CD1c-positive myeloid dendritic cell (primary cell): Measurements from ENCODE around the gene LASP1NB.

Experiments
- DNase-seq: peaks from one replicate; pipeline ENCODE4 v3.0.0-alpha.2; 2016; ENCODE audit errors: extremely low spot score

The LASP1NB gene

GRCh38 chr17:38925263-38925995 is at the start of gene LASP1NB:
LASP1NB (plus strand) TSS chr17:38925614.
- DNase-seq, result no peak

DNA sequence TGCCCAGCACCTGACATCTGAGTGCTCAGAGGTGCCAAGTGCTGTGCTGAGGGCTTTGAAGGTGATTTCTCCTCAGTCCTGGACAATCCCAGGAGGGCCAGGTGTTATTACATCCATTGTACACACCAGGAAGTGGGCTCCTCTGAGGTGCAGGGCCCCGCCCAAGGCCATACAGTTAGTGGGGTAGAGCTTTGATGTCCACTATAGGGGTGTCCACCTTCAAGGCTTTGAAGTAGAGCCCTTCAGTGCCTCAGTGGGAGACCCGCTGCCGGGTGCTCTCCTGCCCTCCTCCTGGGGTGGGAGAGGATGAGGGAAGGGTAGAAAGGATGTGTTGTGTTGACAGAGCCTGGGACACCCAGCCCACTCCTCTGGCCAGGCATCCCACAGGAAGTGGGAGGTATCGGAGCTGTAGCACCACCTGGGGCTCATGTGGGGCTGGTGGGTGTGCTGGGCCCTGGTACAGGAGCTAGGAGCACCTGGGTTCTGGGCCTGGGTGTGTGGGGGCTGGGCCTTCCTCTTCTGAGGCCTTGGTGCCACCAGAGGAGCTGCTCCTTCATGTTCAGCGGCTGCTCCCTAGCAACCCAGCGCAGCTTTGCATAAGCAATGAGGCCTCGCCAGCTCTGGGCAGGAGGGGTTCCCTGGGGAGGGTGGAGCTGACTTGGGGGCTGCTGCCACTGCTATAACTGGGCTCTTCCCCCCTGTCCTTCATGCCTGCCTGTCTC is 48.1 kb upstream of the LASP1NB start:
- DNase-seq, result no peak

DNA sequence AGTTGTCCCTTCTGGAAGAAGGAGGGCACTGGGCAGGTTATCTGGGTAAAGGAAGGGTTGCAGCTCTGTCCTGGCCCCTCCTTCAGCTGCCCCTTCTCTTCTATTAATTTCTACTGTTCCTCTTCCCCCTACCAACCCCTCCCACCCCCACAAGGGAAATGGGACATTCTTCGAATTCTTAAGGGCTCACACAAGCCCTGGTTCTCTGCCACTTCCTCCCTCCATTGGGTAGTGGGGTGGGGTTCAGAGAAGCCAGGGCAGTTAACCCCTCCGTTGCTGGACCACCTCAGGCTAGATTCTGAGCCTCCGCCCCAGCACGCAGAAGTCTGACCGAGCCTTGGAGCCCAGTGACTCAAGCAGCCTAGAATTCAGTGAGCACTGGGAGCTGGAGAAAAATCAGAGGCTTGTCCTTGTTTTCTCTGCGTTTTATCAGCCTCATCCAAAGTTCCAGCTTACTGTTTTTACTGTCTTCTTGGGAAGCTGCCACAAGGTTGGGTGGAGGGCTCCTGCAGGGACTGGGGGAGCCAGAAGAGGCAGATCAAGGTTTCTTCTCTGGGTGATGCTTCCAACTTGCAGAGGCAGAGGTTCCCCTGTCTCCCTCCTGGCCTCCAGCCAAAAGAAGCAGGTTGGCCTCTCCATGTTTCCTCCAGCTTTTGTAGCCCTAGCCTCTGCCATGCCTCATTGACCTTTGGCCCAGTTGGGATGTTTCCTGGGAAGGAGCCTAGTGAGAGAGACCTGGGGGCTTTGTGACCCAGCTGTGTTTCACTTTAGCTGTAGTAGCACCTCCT is 45.3 kb upstream of the LASP1NB start:
- DNase-seq, result no peak

DNA sequence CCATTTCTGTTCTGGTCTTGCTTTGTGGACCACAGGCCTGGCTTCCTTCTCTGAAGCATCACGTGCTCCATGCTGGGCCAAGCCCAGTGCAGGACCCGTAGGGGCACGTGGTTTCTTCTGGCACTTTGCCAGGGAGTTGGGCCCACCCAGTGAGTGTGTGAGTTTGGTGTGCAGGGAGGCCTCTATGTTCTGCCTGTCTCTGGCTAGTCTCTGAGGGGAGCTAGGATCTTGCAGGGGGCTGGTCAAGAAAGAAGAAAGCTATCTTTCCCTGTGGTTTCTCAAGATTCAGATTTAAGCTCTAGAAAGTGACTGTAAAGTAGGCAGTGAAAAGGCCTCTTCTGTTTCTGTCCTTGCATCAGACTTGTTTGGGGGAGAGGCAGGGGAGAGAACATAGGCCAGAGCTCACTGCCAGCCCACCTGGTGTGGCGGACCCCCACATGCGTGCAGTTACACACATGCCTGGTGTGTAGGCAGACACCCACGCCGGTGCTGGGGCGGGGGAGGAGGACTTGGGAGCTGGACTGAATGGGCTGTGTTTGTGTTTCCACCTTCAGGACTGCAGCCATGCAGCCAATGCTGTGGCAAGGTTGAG is 43.7 kb upstream of the LASP1NB start:
- DNase-seq, result peak; percentile 48

DNA sequence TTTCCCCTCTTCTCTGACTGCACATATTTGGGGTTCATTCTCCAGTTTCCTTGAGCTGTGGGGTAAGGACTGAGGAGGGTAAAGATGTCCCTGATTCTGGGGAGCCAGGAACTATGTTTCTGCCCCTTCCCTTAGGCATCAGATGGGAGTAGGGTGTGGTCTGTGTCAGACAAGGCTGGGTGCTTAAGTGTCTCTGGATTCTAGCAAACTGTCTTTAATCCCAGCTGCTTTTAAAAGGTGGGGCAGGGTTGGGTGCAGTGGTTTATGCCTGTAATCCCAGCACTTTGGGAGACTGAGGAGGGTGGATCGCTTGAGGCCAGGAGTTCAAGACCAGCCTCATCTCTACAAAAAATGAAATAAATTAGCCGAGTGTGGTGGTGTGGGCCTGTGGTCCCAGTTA is 42.5 kb upstream of the LASP1NB start:
- DNase-seq, result no peak

DNA sequence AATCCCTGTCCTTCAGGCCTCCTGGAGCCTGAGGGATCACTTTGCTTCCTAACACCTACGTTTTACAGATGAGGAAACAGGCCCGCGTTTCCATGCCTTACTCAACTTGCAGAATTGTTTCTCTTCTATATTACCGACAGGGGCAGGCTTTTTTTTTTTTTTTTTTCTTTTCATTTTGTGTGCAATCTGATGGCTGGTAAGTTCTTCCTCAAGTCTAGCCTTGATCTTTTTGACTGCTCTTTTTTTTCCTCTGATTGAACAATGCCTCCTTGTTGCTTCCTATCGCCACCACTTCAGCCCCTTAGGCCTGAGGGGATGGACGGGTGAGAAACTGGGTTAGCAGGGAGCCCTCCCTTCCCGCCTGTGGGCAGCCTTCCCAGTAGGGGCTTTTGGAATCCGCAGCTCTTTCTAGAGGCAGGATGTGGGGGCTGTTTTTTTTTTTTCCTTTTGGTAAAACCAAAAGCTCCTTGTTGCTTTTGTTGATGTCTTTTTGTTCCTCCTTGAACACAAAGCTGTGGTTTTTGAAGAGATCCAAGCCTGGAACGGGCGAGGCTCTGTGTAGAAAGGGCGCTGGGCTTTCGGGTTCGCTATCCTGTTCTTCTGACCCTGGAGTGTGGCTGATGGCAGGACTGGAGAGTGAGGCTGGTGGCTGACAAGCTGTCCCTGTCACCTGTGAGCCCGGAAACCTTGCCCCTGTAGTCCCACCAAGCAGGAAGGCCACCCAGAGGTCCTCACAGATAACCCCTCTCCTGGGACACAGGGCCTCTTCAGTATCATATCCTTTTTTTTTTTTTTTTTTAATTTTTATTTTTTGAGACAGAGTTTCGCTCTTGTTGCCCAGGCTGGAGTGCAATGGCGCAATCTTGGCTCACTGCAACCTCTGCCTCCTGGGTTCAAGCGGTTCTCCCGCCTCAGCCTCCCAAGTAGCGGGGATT is 41.6 kb upstream of the LASP1NB start:
- peak; percentile 72 for DNase-seq

DNA sequence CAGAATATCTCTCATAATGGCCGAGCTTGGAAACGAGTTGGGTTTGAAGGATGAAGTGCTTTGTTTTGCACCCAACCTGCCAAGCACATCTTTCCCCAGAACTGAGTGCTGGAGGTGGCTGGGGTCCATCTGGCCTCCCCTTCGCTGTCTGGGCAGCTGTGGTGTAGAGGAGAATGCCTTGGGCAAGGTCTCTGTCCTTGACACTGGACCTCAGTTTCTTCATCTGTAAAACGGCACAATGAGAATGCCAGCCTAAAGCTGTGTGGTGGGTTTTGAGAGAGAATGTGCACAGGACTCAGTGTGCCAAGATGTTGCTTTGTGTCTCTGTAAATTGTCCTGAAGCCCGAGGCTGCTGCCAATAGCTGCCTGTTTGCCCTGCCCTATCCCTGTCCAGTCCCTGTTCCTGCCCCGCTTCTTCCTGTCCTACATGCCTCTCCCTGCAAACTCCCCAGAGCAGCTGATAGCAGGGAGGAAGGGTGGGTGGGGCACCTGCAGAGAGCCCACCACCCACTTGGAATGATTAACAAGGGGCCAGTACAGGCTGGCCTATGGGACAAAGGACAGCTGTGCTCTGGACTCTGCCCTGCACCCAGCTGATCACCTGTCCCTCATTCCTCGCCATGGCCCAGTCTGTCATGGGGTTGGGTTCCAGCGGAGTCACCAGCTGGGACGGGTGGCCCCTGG is 40.2 kb upstream of the LASP1NB start:
- no peak for DNase-seq

DNA sequence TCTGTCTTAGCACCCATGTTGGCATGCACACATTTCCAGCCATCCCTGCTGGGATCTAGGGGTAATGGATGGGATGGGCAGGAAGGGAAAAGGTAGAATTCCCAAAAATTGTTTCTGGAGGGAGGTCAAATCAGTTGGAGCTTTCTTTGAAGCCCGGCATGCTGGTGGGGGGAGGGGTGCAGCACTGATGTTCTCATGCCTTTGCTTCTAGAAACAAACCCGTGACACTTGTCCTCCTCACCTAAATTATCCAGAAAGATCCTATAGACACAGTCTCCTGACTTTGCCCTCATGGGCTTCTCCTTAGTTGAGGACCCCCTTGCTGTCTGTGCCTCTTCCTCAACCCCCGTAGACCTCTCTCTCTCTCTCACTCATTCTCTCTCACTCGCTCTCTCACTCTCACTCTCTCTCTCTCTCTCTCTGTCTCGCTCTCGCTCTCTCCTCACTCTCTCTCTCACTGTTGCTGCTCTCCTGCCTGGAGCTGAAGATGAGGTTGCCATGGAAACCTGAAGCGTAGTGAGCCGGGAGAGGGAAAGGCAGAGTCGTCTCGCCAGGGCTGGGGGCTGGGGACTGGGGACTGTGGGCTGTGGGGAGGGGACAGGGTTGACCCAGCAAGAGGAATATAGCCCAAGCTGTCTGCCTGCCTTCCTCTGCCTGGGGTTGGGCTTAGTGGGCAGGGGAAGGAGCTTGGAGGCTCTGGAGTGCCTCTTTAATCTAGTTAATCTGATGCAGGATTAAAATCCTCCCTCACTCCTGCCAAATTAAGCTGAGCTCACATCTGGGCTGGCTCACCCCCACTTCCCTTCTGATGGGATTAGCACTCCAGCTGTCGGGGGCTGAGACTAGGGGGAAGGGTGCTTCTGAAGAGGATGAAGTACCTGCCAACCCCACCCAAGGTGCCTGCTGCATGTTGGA is 39.4 kb upstream of the LASP1NB start:
- no peak for DNase-seq

DNA sequence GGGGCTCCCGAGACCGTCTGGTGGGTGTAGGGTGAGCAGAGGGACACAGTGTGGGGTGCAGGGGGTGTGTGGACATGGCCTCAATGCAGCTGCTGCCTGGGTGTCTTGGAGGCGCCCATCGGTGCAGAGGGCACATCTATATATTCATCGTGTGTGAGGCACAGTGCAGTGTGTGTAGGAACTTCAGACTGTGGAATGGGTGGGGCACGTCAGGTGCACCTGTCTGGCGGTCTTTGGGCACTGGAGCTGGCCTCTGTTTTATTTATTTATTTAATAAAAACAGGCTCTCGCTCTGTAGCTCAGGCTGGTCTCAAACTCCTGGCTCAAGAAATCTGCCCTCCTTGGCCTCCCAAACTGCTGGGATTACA is 38.8 kb upstream of the LASP1NB start:
- no peak for DNase-seq

- no peak for DNase-seq
These were observed 36.6 kb upstream of the LASP1NB start for GRCh38 chr17:38888842-38889241.

DNA sequence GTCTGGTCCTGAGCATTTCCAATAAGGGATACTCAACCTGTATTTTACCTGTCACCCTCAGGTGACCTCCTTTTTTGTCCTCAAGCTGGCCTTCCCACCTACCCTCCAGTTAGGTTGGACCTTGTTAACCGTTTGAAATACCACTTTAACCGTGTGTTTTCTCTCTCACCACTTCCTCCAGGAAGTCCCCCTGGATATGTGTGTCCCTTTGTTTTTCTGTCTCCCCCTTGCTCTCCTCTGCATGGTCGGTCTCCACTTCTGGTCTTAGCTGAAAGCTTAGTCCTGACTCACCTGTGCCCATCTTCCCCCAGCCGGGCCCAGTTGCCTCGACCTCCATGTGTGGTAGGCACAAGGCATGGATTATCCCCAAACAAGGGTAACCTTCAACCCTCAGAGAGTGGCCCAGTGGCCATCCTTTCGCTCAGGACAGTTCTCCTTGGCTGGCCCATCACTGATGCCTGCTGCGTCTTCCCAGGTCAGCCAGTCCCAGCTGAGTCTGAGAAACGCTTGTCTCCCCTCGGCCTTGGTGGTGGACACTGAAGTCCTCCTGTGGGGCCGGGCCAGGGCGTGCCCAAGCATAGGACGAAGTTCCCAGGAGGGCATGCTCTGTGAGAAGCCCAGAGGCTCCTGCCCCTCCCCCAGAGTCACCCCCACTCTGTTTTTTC is 35.5 kb upstream of the LASP1NB start:
- no peak for DNase-seq

DNA sequence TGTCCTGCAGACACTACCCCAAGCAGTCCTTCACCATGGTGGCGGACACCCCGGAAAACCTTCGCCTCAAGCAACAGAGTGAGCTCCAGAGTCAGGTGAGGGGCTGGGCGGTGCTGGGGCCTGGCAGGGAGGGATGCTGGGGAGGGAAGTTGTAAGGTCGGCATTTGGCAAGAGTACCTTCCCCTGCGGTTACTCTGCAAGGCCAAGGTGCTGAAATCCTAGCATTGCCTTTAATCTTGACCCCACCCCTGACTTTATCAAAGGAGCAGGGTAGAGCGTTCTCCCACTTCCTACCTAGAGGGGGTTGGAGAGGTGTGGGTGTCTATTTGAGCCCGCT is 35.0 kb upstream of the LASP1NB start:
- DNase-seq, result no peak

GRCh38 chr17:38891441-38891840 is 34.0 kb upstream of the LASP1NB start:
- DNase-seq, result no peak

DNA sequence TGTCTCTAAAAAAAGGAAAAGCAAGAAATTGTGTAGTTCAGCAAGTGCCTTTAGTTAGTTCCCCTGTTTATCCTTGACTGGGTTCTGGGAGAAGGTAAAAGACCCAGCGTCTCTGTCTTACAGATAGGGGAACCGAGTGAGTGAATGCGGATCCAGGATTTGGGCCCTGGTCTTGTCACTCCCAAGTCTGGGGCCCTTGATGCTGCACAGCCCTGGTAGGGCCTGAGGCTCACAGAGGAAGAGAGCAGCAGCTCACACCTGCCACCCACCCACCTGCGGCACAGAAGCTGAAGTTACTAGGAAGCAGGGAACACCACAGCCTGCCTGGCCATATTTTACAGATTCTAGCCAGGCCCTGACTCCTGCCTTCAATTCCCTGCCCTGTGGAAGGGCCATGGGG is 33.3 kb upstream of the LASP1NB start:
- DNase-seq, result no peak

DNA sequence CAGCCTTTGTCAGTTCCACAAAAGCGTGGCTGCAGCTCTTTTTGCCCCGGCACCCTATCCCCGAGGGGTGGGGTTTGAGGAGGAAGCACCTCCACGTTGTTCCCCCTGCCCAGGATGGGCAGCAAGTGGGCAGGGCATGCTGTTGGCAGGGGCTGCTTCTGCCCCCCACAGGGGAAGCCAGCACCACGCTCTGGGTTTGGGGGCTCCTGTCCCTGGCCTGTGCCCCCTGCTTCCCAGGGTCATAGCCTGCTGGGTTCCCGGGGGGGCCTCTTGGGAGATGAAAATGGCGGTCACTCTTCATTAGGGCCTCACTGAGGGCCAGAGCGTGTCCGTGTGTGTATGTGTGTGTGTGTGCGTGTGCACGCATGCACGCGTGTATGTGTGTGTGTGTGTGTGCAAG is 32.8 kb upstream of the LASP1NB start:
- no peak for DNase-seq

DNA sequence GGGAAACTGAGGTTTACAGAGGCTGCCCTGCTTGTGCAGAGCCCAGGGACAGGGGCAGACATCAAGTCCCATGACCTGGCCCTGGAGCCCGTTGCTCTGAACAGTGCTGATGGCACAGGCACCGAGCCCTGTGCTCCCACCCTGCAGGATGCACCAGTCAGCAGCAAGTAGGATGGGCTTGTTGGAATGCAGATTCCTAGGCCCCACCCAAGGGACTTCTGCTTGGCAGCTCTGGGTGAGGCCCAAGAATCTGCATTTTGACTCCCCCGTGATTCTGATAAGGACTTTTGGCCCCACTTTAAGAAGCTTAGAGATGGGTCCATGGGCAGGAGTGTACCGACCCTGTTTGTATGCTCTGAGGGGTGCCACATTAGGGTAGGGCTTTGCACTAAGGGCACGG is 32.3 kb upstream of the LASP1NB start:
- no peak for DNase-seq

DNA sequence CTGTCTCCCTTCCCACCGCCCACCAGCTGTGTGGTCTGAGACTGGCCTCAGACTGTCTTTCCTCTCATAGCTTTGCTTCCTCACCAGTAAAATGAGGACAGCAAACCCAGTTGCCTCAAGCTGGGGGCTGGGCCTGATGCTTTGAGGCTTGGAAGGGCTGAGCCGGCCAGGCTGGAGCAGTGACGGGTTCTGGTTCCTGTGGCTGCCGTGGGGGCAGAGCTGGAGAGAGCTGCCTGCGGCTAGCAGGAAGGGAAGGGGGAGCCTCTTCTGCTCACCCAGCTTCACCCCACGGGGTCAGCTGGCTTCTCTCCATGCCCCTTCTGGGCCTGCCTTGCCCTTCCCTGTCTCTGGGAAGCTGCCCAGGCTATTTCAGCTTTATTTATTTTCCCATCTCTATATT is 31.8 kb upstream of the LASP1NB start:
- DNase-seq, result peak; percentile 80

GRCh38 chr17:38894276-38894675 is 31.1 kb upstream of the LASP1NB start:
- no peak for DNase-seq

GRCh38 chr17:38896346-38896954 is 29.0 kb upstream of the LASP1NB start:
- DNase-seq, result no peak
